ENCODE data around the gene TUT4. TPM values are rescaled to one million over a fixed set of nuclear protein-coding genes. Genes with fewer than 3 reads are reported as not detected.

TUT4 gene
- total RNA-seq, 1 donor = 44.2 TPM

DNA sequence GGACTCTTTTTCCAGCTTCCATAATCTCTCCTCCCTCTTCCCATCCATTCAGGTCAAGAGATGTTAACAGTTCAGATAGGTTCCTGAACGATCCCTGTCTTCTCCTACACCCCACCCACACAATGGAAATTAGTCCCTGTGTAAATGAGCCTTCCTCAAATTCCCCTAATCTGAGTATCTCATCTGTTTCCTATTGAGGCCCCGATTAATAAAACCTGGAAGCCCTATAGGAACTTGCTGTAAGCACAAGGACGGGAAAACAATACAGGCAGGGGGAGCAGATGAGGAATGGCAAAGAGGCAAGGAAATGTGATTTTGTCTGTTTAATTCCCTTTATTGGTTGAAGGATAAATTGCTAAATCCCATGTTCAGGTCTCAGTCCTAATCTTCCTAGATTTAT, 42.2 kb upstream of the TUT4 start:
- H3K27me3 ChIP-seq (ENCODE audit: insufficient read depth, low read length) = peaks cover 4% of the 10 kb centered on the region
- no peaks in the 10 kb centered on the region for H3K4me1 ChIP-seq (ENCODE audit: insufficient read depth, low read length)
- no peak overlapping the region for H3K4me3 ChIP-seq (ENCODE audit: insufficient read depth, low read length)
- H3K27ac ChIP-seq (ENCODE audit: low read depth, low read length) = no peak overlapping the region
- H3K4me2 ChIP-seq (ENCODE audit: insufficient read depth, low read length) = no peak overlapping the region
- H3K79me2 ChIP-seq (ENCODE audit: insufficient read depth, low read length) = no peaks in the 10 kb centered on the region
- no peaks in the 10 kb centered on the region for H4K20me1 ChIP-seq (ENCODE audit: insufficient read depth, low read length)
- H3K9me3 ChIP-seq (ENCODE audit: low read depth, low read length) = no peaks in the 10 kb centered on the region
- no peak for DNase-seq (ENCODE audit: insufficient read length, low spot score, missing footprints)
- H3K36me3 ChIP-seq (ENCODE audit: insufficient read depth, low read length) = no peaks in the 10 kb centered on the region
- H2AFZ ChIP-seq (ENCODE audit: low read length) = no peak overlapping the region
- TF ChIP-seq, protein P1, sequence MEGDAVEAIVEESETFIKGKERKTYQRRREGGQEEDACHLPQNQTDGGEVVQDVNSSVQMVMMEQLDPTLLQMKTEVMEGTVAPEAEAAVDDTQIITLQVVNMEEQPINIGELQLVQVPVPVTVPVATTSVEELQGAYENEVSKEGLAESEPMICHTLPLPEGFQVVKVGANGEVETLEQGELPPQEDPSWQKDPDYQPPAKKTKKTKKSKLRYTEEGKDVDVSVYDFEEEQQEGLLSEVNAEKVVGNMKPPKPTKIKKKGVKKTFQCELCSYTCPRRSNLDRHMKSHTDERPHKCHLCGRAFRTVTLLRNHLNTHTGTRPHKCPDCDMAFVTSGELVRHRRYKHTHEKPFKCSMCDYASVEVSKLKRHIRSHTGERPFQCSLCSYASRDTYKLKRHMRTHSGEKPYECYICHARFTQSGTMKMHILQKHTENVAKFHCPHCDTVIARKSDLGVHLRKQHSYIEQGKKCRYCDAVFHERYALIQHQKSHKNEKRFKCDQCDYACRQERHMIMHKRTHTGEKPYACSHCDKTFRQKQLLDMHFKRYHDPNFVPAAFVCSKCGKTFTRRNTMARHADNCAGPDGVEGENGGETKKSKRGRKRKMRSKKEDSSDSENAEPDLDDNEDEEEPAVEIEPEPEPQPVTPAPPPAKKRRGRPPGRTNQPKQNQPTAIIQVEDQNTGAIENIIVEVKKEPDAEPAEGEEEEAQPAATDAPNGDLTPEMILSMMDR (IDR thresholded peaks at IDR 0.05; ENCODE audit: extremely low read depth, low read depth, low read length) = no peak

DNA sequence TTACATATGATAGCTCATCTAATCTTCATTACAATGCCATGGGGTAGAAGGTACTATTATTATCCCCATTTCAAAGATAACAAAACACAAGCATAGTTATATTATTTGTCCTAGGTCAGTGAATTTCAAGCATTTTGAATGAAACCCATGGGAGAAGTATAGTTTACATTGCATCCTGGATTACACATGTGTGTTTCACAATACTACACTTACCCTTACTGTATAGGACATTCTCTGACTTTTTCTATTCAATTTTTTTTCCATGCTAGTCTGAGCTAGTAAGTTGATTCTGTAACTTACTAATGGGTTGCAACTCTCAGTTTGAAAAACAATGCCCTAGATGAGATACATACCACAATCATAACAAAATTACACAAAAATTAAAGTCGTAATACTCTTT, 40.6 kb upstream of the TUT4 start:
- no peak for DNase-seq (ENCODE audit: insufficient read length, low spot score, missing footprints)
- no peaks in the 10 kb centered on the region for H3K36me3 ChIP-seq (ENCODE audit: insufficient read depth, low read length)
- no peak overlapping the region for H3K4me3 ChIP-seq (ENCODE audit: insufficient read depth, low read length)
- H3K27ac ChIP-seq (ENCODE audit: low read depth, low read length) = no peak overlapping the region
- TF ChIP-seq, protein P1 (IDR thresholded peaks at IDR 0.05; ENCODE audit: extremely low read depth, low read depth, low read length) = no peak
- H3K4me2 ChIP-seq (ENCODE audit: insufficient read depth, low read length) = no peak overlapping the region
- no peaks in the 10 kb centered on the region for H3K9me3 ChIP-seq (ENCODE audit: low read depth, low read length)
- H4K20me1 ChIP-seq (ENCODE audit: insufficient read depth, low read length) = no peaks in the 10 kb centered on the region
- H3K27me3 ChIP-seq (ENCODE audit: insufficient read depth, low read length) = peaks cover 4% of the 10 kb centered on the region
- no peaks in the 10 kb centered on the region for H3K4me1 ChIP-seq (ENCODE audit: insufficient read depth, low read length)
- no peaks in the 10 kb centered on the region for H3K79me2 ChIP-seq (ENCODE audit: insufficient read depth, low read length)
- H2AFZ ChIP-seq (ENCODE audit: low read length) = no peak overlapping the region

DNA sequence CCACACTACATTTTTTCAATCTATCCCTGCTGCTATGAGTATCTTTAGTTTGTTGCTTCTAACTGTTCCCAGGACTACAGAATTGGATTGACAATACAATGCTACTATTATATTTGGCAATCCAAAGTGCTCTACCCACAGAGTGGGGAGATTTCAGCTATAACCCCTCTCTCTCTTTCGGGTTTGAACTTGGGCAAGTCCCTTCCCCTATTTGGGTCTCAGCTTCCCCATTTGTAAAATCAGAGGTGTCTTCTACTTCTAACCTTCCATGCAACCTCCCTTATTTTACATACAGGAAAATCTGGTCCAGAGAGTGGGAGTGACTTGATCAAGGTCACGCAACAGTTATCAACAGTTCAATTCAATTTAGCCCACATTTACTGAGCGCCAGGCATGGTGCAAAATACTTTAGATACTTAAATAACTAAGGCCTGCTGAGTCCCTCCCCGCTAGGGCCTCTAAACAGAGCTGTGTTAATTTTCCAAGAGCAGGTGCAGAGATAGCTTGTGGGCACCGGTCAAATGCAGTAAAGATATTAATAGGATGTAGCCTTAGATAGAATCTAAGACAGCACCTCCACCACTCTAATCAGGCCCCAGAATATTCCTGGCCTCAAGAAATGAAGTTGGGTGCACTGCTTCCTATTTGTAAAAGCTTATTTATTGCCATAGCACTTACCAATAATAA, 39.9 kb upstream of the TUT4 start:
- Histone ChIP-seq H3K27ac (ENCODE audit: low read depth, low read length) (no peak overlapping the region), H4K20me1 (ENCODE audit: insufficient read depth, low read length) (no peaks in the 10 kb centered on the region), H3K4me2 (ENCODE audit: insufficient read depth, low read length) (no peak overlapping the region), H3K4me1 (ENCODE audit: insufficient read depth, low read length) (no peaks in the 10 kb centered on the region), H3K27me3 (ENCODE audit: insufficient read depth, low read length) (peaks cover 4% of the 10 kb centered on the region), H3K79me2 (ENCODE audit: insufficient read depth, low read length) (no peaks in the 10 kb centered on the region), H3K9me3 (ENCODE audit: low read depth, low read length) (no peaks in the 10 kb centered on the region), H3K36me3 (ENCODE audit: insufficient read depth, low read length) (no peaks in the 10 kb centered on the region), H2AFZ (ENCODE audit: low read length) (no peak overlapping the region), H3K4me3 (ENCODE audit: insufficient read depth, low read length) (no peak overlapping the region)
- DNase-seq (ENCODE audit: insufficient read length, low spot score, missing footprints) = no peak
- TF ChIP-seq, protein P1 (IDR thresholded peaks at IDR 0.05; ENCODE audit: extremely low read depth, low read depth, low read length) = no peak

DNA sequence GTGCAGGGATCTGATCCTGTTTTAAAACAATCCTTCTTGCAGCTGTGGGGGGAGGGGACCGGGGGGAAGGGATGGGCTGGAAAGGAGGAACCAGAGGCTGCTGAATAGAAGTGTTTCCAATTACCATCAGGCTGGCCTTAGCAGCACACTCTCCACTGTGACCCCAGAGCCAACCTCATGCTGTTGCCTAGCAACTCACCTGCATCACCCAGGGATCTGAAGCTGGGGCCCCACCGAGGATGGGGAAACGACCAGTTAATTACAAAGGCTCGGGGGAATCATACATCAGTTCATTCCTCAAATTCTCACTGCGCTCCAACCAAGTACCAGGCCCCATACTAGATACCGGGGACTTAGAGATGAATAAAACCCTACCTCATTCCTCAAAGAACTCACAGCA, 37.4 kb upstream of the TUT4 start:
- H4K20me1 ChIP-seq (ENCODE audit: insufficient read depth, low read length) = no peaks in the 10 kb centered on the region
- peaks cover 8% of the 10 kb centered on the region for H3K27me3 ChIP-seq (ENCODE audit: insufficient read depth, low read length)

More for the DNA sequence above, 37.4 kb upstream of the TUT4 start:
- Histone ChIP-seq H3K79me2 (ENCODE audit: insufficient read depth, low read length) (no peaks in the 10 kb centered on the region), H3K4me2 (ENCODE audit: insufficient read depth, low read length) (no peak overlapping the region), H3K9me3 (ENCODE audit: low read depth, low read length) (no peaks in the 10 kb centered on the region), H3K4me1 (ENCODE audit: insufficient read depth, low read length) (no peaks in the 10 kb centered on the region), H3K36me3 (ENCODE audit: insufficient read depth, low read length) (no peaks in the 10 kb centered on the region), H2AFZ (ENCODE audit: low read length) (no peak overlapping the region), H3K27ac (ENCODE audit: low read depth, low read length) (no peak overlapping the region), H3K4me3 (ENCODE audit: insufficient read depth, low read length) (no peak overlapping the region)
- DNase-seq (ENCODE audit: insufficient read length, low spot score, missing footprints) = no peak
- TF ChIP-seq, protein P1 (IDR thresholded peaks at IDR 0.05; ENCODE audit: extremely low read depth, low read depth, low read length) = no peak
